LHCN-M2 (cell line): ENCODE measurements around the gene ZDHHC11. TPM values are rescaled to one million over a fixed set of nuclear protein-coding genes. Genes with fewer than 3 reads are reported as not detected.
"Not testable (repeated sequence)": the region's sequence is repeated elsewhere in the genome, so short reads cannot be mapped to it uniquely, and the experiment has no call there.

ENCODE experiments used
- DNase-seq: peaks from one replicate; pipeline ENCODE4 v3.0.0-alpha.2; 2012; ENCODE audit warnings: low read depth
- total RNA-seq: library from RNA; depleted of rRNA; stranded (reverse); fragments of >200 nt; gene quantifications from 2 replicates; pipeline ENCODE4 v1.2.3, GENCODE V29; 2014

ZDHHC11 gene
- total RNA-seq, 1 experiment from 2014 or later = 0.17 TPM

GRCh38 chr5:859391-859790 lies 8.6 kb upstream of the ZDHHC11 start:
- DNase-seq = no peak

- DNase-seq = no peak
These were observed 7.9 kb upstream of the ZDHHC11 start for GRCh38 chr5:858726-859125.

- no peak for DNase-seq
These were observed 6.0 kb upstream of the ZDHHC11 start for GRCh38 chr5:856531-857425.

GRCh38 chr5:855771-856530 lies 5.2 kb upstream of the ZDHHC11 start:
- peak; percentile 22 for DNase-seq

GRCh38 chr5:854966-855743 lies 4.4 kb upstream of the ZDHHC11 start:
- DNase-seq = no peak

- DNase-seq = no peak
These were observed 3.4 kb upstream of the ZDHHC11 start for GRCh38 chr5:854217-854616.

GRCh38 chr5:853416-854090 lies 2.8 kb upstream of the ZDHHC11 start:
- not testable (repeated sequence) for DNase-seq

- no peak for DNase-seq
These were observed 1.9 kb upstream of the ZDHHC11 start for GRCh38 chr5:852431-853401.

- DNase-seq = no peak
These were observed 1.2 kb upstream of the ZDHHC11 start for GRCh38 chr5:852018-852417.

GRCh38 chr5:851553-851952 lies 767 bp upstream of the ZDHHC11 start:
- no peak for DNase-seq

GRCh38 chr5:851076-851475 lies 290 bp upstream of the ZDHHC11 start:
- no peak for DNase-seq

- no peak for DNase-seq
These were observed 1.0 kb downstream of the ZDHHC11 start for GRCh38 chr5:849651-850301.

GRCh38 chr5:848671-849111 lies 2.1 kb downstream of the ZDHHC11 start:
- no peak for DNase-seq

GRCh38 chr5:847736-848135 lies 3.0 kb downstream of the ZDHHC11 start:
- not testable (repeated sequence) for DNase-seq

GRCh38 chr5:847212-847611 lies 3.6 kb downstream of the ZDHHC11 start:
- not testable (repeated sequence) for DNase-seq

GRCh38 chr5:846602-847091 lies 4.1 kb downstream of the ZDHHC11 start:
- DNase-seq = not testable (repeated sequence)

GRCh38 chr5:845676-846601 lies 4.8 kb downstream of the ZDHHC11 start:
- not testable (repeated sequence) for DNase-seq

- DNase-seq = not testable (repeated sequence)
These were observed 5.6 kb downstream of the ZDHHC11 start for GRCh38 chr5:845031-845675.
